ENCODE results near the gene H1-8.

H1-8 gene

GRCh38 chr3:129557548-129557894 lies 14.5 kb downstream of the H1-8 start:
- DNase-seq: no peak

GRCh38 chr3:129558081-129558771 lies 15.3 kb downstream of the H1-8 start:
- DNase-seq: no peak

- no peak for DNase-seq
Observed at GRCh38 chr3:129558772-129559564, 16.0 kb downstream of the H1-8 start.

- no peak for DNase-seq
Observed at GRCh38 chr3:129559565-129560079, 16.6 kb downstream of the H1-8 start.

GRCh38 chr3:129560269-129560787 lies 17.4 kb downstream of the H1-8 start:
- DNase-seq: no peak

- no peak for DNase-seq
Observed at GRCh38 chr3:129560911-129561594, 18.1 kb downstream of the H1-8 start.

GRCh38 chr3:129561619-129562248 lies 18.8 kb downstream of the H1-8 start:
- DNase-seq: no peak

GRCh38 chr3:129562803-129563202 lies 19.8 kb downstream of the H1-8 start:
- no peak for DNase-seq

- DNase-seq: no peak
Observed at GRCh38 chr3:129563332-129563731, 20.4 kb downstream of the H1-8 start.

GRCh38 chr3:129563850-129564535 lies 21.0 kb downstream of the H1-8 start:
- DNase-seq: no peak

- DNase-seq: no peak
Observed at GRCh38 chr3:129564981-129565644, 22.1 kb downstream of the H1-8 start.

- no peak for DNase-seq
Observed at GRCh38 chr3:129565902-129566301, 22.9 kb downstream of the H1-8 start.

- DNase-seq: no peak
Observed at GRCh38 chr3:129567176-129567705, 24.3 kb downstream of the H1-8 start.

GRCh38 chr3:129567939-129568338 lies 25.0 kb downstream of the H1-8 start:
- no peak for DNase-seq

- no peak for DNase-seq
Observed at GRCh38 chr3:129569856-129570255, 26.9 kb downstream of the H1-8 start.

GRCh38 chr3:129571605-129572547 lies 28.9 kb downstream of the H1-8 start:
- no peak for DNase-seq

- no peak for DNase-seq
Observed at GRCh38 chr3:129572603-129573002, 29.6 kb downstream of the H1-8 start.

GRCh38 chr3:129573493-129573892 lies 30.5 kb downstream of the H1-8 start:
- DNase-seq: no peak

- DNase-seq: no peak
Observed at GRCh38 chr3:129574206-129574605, 31.2 kb downstream of the H1-8 start.

Data from NCI-H1436 treated with DMSO at 0.1 percent for 48 hours (cell line).